Activated CD8-positive, alpha-beta memory T cell treated with anti-CD3 and anti-CD28 coated beads for 4 hours (primary cell): ENCODE measurements around the gene BRD2.

Experiments
- DNase-seq, 2 donors: peaks; one replicate each; pipeline ENCODE4 v3.0.0-alpha.2; 2020; ENCODE audit warnings: low read depth in 2 of 2

The BRD2 gene

GRCh38 chr6:32993363-32993973, 25.1 kb downstream of the BRD2 start:
- DNase-seq: no peak

- no peak for DNase-seq
Observed at GRCh38 chr6:32995448-32995847, 27.1 kb downstream of the BRD2 start.

GRCh38 chr6:33000055-33000454, 31.7 kb downstream of the BRD2 start:
- no peak for DNase-seq

- no peak for DNase-seq
Observed at GRCh38 chr6:33001685-33002084, 33.3 kb downstream of the BRD2 start.

GRCh38 chr6:33004940-33005339, 36.5 kb downstream of the BRD2 start:
- DNase-seq: no peak

- DNase-seq: no peak
Observed at GRCh38 chr6:33007831-33008400, 39.5 kb downstream of the BRD2 start.

- peak; percentile 16 to 22 for DNase-seq
Observed at GRCh38 chr6:33008944-33009861, 40.8 kb downstream of the BRD2 start, which contains the start of gene HLA-DOA. TSS of gene HLA-DOA (minus strand) at chr6:33009591.

GRCh38 chr6:33010356-33010755, 42.0 kb downstream of the BRD2 start:
- no peak for DNase-seq

GRCh38 chr6:33013608-33014007, 45.2 kb downstream of the BRD2 start:
- no peak for DNase-seq

- DNase-seq: peak; percentile 20 to 30
Observed at GRCh38 chr6:33014841-33015634, 46.6 kb downstream of the BRD2 start.

GRCh38 chr6:33015798-33016197, 47.4 kb downstream of the BRD2 start:
- DNase-seq: no peak

GRCh38 chr6:33017018-33017417, 48.6 kb downstream of the BRD2 start:
- no peak for DNase-seq

GRCh38 chr6:33017694-33018353, 49.4 kb downstream of the BRD2 start:
- no peak for DNase-seq

GRCh38 chr6:33018418-33018817, 50.0 kb downstream of the BRD2 start:
- DNase-seq: no peak

- no peak for DNase-seq
Observed at GRCh38 chr6:33018904-33019303, 50.5 kb downstream of the BRD2 start.

GRCh38 chr6:33019372-33019771, 51.0 kb downstream of the BRD2 start:
- no peak for DNase-seq

GRCh38 chr6:33021917-33022316, 53.5 kb downstream of the BRD2 start:
- no peak for DNase-seq

GRCh38 chr6:33023536-33023935, 55.1 kb downstream of the BRD2 start:
- DNase-seq: no peak

- no peak for DNase-seq
Observed at GRCh38 chr6:33024521-33024920, 56.1 kb downstream of the BRD2 start.

GRCh38 chr6:33028220-33028849, 59.9 kb downstream of the BRD2 start:
- no peak for DNase-seq
